Smooth muscle cell (in vitro differentiated cells): ENCODE results near the gene ZNF343. TPM values are rescaled to one million over a fixed set of nuclear protein-coding genes. Genes with fewer than 3 reads are reported as not detected.
A peak's percentile ranks its signal among the peaks of the same experiment; 100 is the strongest.
"Not testable (repeated sequence)": the region's sequence is repeated elsewhere in the genome, so short reads cannot be mapped to it uniquely, and the experiment has no call there.

Source experiments
- DNase-seq: peaks from one replicate; lab custom pipeline; 2025; ENCODE audit not compliant: unreplicated experiment; lab: John Stamatoyannopoulos, UW
- H2AFZ ChIP-seq: fragments of 200-600 bp; sonication (generic); 2 replicates; pipeline ENCODE4 v1.6.0; 2016; ENCODE audit warnings: antibody characterized with exemption, low read depth, mild to moderate bottlenecking
- H3F3A ChIP-seq: fragments of 200-600 bp; sonication (generic); 2 replicates; pipeline ENCODE4 v1.6.0; 2017; ENCODE audit warnings: antibody characterized with exemption, low read depth
- H3K27ac ChIP-seq: fragments of 200-600 bp; sonication (generic); 2 replicates; pipeline ENCODE4 v1.5.1; 2016; ENCODE audit warnings: low read depth, mild to moderate bottlenecking
- H3K27me3 ChIP-seq: fragments of 200-600 bp; sonication (generic); 2 replicates; pipeline ENCODE4 v1.6.1; 2016; ENCODE audit warnings: low read depth, mild to moderate bottlenecking
- H3K36me3 ChIP-seq: fragments of 200-600 bp; sonication (generic); 2 replicates; pipeline ENCODE4 v1.5.1; 2016; ENCODE audit warnings: low read depth
- H3K4me1 ChIP-seq: fragments of 200-600 bp; sonication (generic); 2 replicates; pipeline ENCODE4 v1.5.1; 2016; ENCODE audit warnings: low read depth
- H3K4me2 ChIP-seq: fragments of 200-600 bp; sonication (generic); 2 replicates; pipeline ENCODE4 v1.6.0; 2016; ENCODE audit warnings: mild to moderate bottlenecking
- H3K4me3 ChIP-seq: fragments of 200-600 bp; sonication (generic); 2 replicates; pipeline ENCODE4 v1.5.1; 2016; ENCODE audit warnings: mild to moderate bottlenecking
- H3K79me2 ChIP-seq: fragments of 200-600 bp; sonication (generic); 2 replicates; pipeline ENCODE4 v1.6.0; 2016; ENCODE audit warnings: low read depth, mild to moderate bottlenecking
- H3K9ac ChIP-seq: fragments of 200-600 bp; sonication (generic); 2 replicates; pipeline ENCODE4 v1.6.0; 2016; ENCODE audit warnings: low read depth
- H3K9me3 ChIP-seq: fragments of 200-600 bp; sonication (generic); replicated peaks from 2 replicates; pipeline ENCODE4 v1.5.1; 2016; ENCODE audit warnings: low read depth
- H4K20me1 ChIP-seq: fragments of 200-600 bp; sonication (generic); 2 replicates; pipeline ENCODE4 v1.6.0; 2016; ENCODE audit warnings: low read depth
- CTCF ChIP-seq: fragments of 200-600 bp; sonication (generic); IDR thresholded peaks from 2 replicates; pipeline ENCODE4 v1.5.1; 2017; ENCODE audit warnings: borderline replicate concordance, mild to moderate bottlenecking, antibody characterized with exemption; ENCODE audit not compliant: insufficient read depth, poor library complexity, severe bottlenecking
- WGBS: methylation state at CpG from one replicate; pipeline ENCODE4 v1.1.7; 2016; ENCODE audit warnings: low lambda C conversion rate; 5-methylcytosine and 5-hydroxymethylcytosine counted together
- polyA plus RNA-seq: library from polyadenylated mRNA; unstranded; fragments of >200 nt; fragmentation: Nextera tagmentation; extraction: Ambion mirVana; gene quantifications from 2 replicates; pipeline ENCODE4 v1.2.1, GENCODE V29; 2016
- total RNA-seq: library from RNA; depleted of rRNA; stranded (reverse); fragments of >200 nt; gene quantifications from 2 replicates; pipeline ENCODE4 v1.2.3, GENCODE V29; 2014

Gene ZNF343
- total and polyA plus RNA-seq, 2 experiments from 2014 or later = 2.3 to 5.0 TPM

GRCh38 chr20:2524709-2525506, 16.2 kb upstream of the ZNF343 start:
- Histone ChIP-seq H3F3A (no peaks in the 10 kb centered on the region), H3K36me3 (no peaks in the 10 kb centered on the region), H3K9ac (peak overlapping the region; percentile 71), H3K4me3 (peak overlapping the region; percentile 96), H2AFZ (peak overlapping the region; percentile 91), H4K20me1 (no peaks in the 10 kb centered on the region), H3K9me3 (no peaks in the 10 kb centered on the region), H3K4me2 (peak overlapping the region; percentile 86), H3K27ac (peak overlapping the region; percentile 30), H3K79me2 (no peaks in the 10 kb centered on the region), H3K27me3 (peaks cover 19% of the 10 kb centered on the region), H3K4me1 (no peaks in the 10 kb centered on the region)
- TF ChIP-seq CTCF = no peak
- peak; percentile 68 for DNase-seq
- 2% methylated on average over 63 of the region's 64 CpGs for WGBS

- Histone ChIP-seq H4K20me1 (no peaks in the 10 kb centered on the region), H3K27me3 (peaks cover 13% of the 10 kb centered on the region), H3K4me2 (peak overlapping the region; percentile 86), H3K79me2 (no peaks in the 10 kb centered on the region), H3K9ac (peak overlapping the region; percentile 71), H3K36me3 (no peaks in the 10 kb centered on the region), H3K27ac (peak overlapping the region; percentile 30), H2AFZ (peak overlapping the region; percentile 91), H3K4me1 (no peaks in the 10 kb centered on the region), H3K9me3 (no peaks in the 10 kb centered on the region), H3K4me3 (peak overlapping the region; percentile 96), H3F3A (no peaks in the 10 kb centered on the region)
- peak; percentile 75 for DNase-seq
- TF ChIP-seq CTCF = peak; percentile 97
- 12% methylated on average over 26 of the region's 26 CpGs for WGBS
These were observed 15.4 kb upstream of the ZNF343 start for GRCh38 chr20:2523919-2524708.

GRCh38 chr20:2522826-2523429, 14.2 kb upstream of the ZNF343 start:
- DNase-seq, H3K9ac ChIP-seq, H4K20me1 ChIP-seq, H3K4me1 ChIP-seq, H3K4me3 ChIP-seq, H2AFZ ChIP-seq, H3K4me2 ChIP-seq, H3F3A ChIP-seq, H3K36me3 ChIP-seq, H3K79me2 ChIP-seq, H3K27ac ChIP-seq, H3K27me3 ChIP-seq, H3K9me3 ChIP-seq: not testable (repeated sequence)
- 88% methylated on average over 5 of the region's 5 CpGs for WGBS
